ENCODE results near the gene SMIM22.

The SMIM22 gene

DNA sequence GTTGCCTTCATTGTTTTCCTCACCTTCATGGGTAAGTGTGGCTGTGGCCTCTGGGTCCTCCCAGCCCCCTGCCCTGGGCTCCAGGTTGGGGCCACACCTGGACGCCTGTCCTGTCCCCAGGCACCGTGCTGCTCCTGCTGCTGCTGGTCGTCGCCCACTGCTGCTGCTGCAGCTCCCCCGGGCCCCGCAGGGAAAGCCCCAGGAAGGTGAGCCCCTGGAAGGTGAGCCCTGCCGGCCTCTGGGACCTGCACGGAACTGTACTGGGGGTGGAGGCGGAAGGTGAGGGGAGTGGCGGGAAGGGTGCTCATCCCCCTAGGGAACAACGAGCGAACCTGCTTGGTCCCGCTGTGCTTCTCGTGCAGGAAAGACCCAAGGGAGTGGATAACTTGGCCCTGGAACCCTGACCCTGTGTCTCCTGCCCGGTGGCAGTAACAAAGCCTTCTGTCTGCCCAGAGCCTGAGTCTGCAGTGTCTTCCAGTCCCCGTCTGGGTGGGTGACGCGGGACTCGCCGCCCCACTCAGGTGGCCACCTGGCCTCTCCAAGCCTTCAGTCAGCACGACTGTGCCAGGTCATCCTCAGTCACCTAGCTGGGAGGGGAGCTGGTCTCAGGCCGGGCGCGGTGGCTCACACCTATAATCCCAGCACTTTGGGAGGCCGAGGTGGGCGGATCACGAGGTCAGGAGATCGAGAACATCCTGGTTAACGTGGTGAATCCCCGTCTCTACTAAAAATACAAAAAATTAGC lies 831 bp downstream of the SMIM22 start:
- no peak for DNase-seq (ENCODE audit: low spot score)

DNA sequence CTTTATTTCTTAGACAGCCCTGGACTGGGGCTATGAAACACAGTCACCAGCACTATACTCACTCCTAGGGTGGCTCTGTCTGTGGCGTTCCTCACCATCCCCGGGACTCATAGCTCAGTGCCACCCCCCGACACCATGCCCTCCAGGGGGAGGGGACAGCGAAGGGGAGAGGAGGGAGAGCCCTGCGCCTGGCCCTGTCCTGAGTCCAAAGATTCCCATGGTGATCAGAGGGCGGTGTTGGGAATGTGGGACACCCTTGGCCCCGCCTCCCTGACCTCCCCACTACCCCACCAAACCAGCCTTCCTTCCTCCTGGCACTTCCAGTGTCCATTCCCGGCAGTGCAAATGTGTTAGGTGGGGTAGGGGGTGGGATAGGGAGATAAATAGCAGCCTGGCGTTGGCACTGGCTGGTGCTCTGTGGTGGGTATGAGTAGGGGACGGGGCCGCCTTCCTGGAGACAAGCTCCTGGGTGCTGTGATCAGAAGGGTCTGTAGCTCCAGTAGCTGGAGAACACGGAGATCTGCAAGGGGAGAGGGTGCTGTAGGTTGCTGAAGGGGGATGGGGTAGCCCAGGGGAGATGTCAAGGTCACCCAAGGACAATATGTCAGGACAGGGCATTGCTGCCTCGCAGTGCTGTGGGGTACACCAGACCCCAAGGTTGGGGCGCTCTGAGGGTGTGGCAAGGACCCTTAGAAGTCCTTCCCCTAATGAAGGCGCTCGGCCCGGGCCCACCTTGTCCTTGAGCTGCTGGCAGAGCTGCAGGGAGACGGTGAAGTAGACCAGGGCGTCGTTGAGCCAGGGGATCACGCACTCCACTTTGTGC lies 2.0 kb downstream of the SMIM22 start:
- no peak for DNase-seq (ENCODE audit: low spot score)

DNA sequence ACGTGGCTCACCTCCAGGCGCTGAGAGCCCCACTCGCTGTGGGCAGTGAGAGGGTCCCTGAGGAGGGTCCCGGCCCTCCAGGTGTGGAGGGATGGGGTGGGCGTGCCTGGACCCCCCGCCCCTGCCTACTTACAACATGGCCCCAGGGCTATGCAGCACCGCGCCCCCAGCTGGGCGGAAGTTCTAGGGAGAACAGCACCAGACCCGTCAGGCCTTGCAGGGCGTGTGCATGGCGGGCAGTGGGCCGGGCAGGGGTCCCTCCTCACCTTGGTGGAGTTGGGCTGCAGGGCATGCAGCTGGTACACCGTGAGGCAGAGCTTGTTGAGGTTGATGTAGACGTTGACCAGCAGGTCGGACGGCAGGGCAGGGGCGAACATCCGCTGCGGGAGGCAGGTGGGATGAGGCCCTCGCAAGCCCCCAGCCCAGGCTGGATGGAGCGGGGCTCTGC lies 2.7 kb downstream of the SMIM22 start:
- no peak for DNase-seq (ENCODE audit: low spot score)

DNA sequence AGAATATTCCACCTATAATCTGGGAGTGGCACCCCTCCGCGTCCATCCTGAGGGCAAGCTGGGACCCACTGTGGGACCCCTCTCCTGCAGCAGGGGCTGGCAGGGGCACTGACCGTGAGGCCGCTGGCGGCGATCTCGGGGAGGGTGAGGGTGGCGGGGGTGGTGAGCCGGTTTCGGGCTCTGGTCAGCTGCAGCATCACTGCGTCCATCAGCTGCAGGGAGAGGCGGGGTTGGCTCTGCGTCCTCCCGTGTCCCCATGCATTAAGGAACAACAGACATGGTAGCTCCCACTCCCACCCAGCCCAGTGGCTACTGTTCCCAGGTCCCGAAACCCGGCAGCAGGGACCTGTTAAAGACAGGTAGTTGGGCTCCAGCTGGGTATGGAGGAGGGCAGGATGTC lies 3.3 kb downstream of the SMIM22 start:
- DNase-seq (ENCODE audit: low spot score), result no peak

DNA sequence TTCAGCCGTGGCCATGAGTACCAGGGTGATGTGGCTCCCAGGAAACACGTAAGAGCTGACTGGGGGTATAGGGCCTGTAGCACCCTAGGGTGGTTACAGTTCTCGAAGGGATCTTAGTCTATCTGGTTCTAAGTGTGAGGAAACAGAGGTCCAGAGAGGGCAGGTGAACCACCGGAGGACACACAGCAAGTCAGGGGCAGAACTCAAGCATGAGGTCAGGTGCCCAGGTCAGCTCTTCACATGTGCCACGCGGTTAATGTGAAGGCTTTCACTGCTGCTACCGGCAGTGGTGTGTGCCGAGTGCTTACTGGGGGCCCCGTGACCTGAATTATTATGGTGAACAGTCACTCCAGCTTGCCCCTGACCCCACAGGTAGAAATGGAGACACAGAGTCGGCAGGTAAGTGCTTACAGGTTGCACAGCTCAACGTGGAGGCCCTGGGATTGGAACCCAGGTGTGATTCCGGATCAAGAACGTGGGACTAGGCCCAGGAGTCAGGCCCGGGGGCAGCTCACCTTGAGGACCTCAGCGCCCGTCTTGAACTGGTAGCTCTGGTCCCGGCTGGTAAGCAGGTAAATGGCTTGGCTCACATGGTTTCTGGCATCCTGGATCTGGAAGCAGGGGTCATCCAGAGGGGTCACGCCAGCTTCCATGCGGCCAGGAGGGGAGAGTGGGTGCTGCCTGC lies 4.1 kb downstream of the SMIM22 start:
- DNase-seq (ENCODE audit: low spot score), result no peak

DNA sequence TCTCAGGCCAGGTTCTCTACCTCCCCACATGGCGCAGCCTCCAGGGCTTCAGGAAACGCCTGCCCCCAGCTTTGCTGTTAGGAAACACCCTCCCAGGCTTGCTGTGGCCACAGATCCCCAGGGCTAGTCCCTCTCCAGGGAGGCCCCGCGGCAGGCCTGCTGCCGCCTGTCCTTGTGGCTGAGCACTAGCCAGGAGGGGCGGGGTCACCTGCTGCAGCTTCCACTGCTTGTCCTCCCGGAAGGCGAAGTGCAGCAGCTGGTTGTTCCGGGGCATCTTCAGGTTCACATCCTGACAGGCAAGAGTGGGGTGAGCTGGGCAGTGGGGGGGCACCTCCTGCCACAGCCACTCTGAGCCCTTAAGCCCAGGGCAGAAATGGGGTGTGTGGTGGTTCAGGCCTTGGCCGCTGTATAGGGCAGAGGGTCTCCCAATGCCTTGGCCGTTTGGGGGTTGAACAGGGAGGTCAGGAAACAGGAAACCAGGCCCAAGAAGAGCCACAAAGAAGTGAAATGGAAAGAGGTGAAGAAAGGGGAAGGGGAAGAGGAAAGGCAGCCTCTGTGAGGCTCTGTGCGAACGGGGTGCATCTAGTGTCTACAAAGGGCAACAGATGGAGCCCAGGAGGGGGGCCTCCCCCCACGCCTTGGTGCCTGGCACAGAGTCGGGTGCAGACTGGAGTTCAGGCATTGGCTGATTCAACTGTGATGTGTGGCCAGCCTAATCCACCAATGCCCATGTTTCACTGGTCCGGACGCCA lies 5.3 kb downstream of the SMIM22 start:
- DNase-seq (ENCODE audit: low spot score), result peak; percentile 59

DNA sequence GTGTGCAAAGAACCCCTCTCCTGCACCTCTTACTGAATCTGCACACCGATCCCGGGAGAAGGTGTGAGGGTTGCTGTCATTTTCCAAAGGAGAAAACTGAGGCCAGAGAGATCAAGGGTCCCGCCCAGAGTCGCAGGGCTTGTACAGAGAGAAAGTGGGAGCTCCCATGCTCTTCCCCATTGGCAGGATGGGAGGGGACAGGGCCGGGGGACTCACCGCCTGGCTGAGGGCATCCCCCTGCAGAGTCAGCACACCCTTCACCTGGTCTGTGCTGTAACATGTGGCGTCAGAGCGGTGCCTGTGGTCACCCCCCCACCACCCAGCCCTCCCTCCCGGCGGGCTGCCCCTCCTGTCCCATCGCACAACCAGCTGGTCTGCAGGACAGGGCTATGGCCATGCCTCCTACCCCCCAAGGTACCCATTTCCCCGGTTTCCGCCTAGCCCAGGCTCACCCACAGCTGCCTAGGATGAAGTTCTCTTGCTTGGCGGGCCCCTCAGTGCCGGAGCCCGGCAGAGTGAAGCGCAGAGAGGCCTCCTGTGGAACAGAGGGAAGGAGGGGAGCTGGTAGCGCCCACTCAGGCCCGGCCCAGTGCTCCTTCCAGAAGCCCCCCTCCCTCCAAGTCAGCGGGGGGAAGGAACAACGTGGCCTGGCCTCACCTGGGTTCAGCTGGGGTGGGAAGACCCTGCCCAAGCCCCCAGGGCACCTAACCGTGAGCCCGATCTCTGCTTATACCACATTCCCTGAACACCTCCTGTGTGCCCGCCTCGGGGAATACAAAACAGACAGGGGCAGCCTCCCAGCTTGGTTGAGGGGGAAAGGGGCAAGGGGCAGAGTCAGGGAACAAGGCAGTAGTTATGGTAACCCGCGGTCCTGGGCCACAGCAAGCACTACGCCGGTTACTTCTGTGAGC lies 6.1 kb downstream of the SMIM22 start:
- DNase-seq (ENCODE audit: low spot score), result no peak

DNA sequence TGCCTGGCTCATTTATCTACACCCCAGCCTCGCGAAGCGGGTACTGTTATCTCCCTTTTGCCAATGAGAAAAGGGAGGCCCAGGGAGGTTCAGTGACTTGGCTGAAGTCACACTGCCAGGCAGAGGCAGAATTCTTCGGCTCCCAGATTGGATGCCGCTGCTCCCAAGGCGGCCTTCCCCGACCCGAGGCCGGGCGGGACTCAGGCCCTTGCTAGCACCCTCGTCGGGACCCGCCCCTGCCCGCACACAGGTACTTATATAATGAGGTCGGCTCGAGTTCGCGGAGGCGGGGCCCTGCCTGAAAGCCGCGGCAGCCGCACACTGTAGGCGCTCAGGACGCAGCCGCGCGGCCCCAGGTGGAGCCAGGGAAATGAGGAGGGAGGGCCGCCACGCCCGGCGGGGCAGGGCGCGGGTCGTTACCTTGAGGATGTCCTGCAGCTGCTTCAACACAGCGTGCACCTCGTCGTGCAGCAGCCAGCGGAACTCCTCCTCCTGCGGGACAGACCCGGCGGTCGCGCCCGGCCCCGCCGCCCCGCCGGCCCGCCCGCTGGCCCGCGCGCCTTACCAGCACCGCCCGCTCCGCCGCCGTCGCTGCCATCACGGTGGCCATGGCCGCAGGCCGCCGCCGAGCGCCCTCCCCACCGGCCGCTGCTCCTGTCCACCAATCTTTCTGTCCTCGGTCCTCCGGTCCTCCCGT lies 6.9 kb downstream of the SMIM22 start, which contains the start of gene ROGDI:
Gene ROGDI (minus strand): TSS at position 672 of the 697 bp plus-strand sequence. CDS start 62 bp downstream, at position 610.
- peak; percentile 67 for DNase-seq (ENCODE audit: low spot score)

DNA sequence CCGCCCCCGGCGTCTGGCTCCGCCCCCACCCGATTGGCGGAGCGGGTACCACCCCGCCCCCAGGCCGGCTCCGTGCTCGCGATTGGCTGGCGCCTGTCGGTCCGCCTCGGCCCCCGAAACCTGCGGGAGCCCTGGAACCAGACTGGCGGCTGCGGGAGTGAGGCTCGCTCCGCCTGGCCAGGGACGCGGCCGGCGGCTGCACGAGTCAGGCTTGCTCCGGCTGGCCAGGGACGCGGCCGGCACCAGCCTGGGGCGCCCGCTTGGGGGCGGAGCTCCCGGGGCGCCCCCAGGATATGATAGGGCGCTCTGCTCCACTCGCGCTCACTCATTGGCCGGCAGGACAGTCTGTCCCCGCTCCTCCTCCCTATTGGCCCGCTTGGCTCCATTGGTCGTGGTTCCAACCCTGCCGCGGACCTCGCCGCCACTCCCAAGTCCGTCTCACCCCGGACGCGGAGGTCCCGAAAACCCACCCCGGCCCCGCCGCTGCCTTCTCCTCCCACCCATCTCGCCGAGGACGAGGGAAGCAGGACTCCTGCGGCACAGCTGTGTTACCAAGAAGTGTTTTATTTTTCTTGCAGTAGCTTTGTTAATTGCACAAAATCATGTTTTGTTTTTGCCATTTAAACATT lies 7.6 kb downstream of the SMIM22 start:
- DNase-seq (ENCODE audit: low spot score), result peak; percentile 95

DNA sequence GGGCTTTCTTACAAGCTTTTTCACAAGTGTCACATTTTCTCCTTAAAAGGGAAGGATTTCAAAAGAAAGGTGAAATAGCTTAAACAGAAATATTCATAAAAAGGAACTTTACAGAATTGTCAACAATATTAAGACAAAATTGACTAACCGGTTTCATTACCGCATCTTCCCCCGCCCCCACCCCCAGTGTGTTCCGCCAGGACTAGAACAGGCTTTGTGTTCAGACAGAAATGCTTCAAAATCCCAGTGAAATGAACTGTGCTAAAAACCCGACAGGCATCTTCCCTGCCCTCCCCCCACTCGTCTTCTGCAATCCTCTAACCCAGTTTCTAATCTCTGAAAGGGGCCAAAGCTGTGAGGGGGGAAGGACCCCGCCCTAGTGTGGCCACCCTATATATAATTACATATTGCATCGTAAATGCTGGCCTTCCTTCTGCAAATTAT lies 8.3 kb downstream of the SMIM22 start:
- no peak for DNase-seq (ENCODE audit: low spot score)

DNA sequence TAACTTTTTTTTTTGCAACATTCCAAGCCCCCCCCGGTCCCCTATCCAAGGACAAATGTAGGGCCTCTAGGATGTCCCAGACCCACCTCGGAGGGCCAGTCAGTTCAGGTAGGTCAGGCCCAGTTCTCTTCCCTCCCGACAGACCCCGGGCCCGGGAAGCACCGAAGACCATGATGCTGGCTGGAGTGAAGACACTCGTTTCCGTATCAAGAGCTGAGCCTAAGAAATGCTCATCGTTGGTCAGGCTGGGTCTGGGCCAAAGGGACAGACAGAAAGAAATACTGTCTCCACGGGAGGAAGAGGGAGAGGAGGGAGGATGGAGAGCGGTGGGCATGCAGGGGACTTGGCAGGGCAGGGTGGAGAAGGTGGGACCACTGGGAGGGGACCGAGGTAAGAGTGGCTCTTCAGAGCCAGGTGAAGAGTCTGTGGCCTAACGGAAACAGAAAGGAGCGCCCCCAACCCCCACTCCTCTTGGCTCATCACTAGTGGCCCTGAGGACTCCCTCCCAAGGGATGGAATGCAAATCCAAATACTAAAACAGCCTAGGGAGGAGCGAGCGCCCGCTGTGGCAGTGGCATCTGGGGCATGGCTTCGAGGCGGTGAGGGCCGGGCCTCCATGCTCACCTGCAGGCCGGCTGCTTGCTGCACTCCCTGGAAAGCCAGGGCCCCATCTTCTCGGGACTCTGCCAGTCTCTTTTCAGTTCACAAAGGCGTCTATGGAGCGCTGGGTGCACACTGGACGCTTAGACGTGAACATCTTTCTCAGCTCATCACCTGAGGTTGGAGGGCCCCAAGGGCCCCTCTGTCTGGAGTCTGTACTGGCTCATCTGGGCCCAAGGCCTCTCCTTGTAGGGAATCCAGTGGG lies 9.0 kb downstream of the SMIM22 start:
- no peak for DNase-seq (ENCODE audit: low spot score)

DNA sequence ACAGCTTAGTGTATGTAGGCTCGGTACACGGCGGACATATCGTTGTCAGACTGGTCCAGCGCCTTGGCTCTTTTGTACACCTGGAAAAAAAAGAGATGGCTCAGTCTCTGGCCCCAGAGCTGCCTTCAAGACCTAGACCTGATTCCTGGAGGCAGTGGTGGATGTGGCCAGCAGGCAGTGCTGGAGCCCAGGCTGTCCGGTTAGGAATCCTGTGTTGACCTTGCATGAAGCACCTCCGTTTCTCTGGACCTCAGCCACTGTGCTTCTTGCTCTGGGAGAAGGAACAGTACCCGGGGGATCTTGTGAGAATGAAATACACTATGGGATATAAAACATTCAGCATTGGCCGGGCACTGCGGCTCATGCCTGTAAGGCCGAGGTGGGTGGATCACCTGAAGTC lies 10.1 kb downstream of the SMIM22 start:
- DNase-seq (ENCODE audit: low spot score), result no peak

DNA sequence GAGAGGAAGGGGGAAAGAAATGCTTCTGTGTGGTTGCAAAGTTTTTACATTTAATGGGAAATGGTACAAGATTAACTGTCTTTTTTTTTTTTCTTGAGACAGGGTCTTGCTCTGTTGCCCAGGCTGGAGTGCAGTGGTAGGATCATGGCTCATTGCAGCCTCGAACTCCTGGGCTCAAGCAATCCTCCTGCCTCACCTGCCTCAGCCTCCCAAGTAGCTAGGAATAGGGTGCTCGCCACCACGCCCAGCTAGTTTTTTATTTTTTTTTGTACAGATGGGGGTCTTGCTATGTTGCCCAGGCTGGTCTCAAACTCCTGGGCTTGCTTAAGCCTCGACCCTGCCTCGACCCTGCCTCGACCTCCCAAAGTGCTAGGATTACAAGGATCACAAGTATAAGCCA lies 11.1 kb downstream of the SMIM22 start:
- no peak for DNase-seq (ENCODE audit: low spot score)

DNA sequence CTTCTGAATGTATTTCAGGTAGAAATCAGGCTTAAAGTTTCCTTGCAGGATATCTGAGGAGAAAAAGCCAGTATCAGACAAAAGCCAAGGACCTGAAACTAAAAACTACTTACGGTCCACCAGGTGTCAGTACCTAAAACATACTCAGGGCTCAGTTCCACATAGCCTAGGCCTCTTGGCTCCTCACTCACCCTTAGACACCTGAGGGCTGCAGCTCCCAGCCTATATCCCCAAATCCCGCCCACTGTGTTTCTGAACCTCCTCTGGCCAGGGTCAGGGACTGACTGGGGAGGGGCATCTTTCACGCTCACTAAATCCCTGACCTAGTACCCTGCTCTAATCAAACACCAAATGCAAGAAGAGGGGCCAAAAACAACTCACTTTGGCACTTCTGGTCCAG lies 16.1 kb downstream of the SMIM22 start:
- DNase-seq (ENCODE audit: low spot score), result no peak

DNA sequence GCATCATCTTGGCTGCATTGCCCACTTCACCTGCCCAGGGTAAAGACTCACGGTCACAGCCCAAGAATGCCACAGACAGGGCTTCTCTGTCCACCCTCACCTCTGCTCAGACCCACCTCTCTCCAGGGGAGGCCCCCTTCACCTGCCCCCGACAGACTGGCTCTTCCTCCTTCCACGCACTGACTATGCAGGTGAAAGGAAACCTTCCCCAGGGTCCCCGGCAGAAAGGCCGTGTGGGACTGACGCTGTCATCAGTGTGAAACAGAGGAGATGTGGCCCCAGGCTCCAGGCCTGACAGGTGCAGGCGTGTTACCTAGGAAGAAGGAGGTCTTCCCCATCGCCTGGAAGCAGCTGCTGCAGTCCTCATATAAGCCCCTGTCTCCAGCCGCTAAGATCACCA lies 16.6 kb downstream of the SMIM22 start:
- no peak for DNase-seq (ENCODE audit: low spot score)

DNA sequence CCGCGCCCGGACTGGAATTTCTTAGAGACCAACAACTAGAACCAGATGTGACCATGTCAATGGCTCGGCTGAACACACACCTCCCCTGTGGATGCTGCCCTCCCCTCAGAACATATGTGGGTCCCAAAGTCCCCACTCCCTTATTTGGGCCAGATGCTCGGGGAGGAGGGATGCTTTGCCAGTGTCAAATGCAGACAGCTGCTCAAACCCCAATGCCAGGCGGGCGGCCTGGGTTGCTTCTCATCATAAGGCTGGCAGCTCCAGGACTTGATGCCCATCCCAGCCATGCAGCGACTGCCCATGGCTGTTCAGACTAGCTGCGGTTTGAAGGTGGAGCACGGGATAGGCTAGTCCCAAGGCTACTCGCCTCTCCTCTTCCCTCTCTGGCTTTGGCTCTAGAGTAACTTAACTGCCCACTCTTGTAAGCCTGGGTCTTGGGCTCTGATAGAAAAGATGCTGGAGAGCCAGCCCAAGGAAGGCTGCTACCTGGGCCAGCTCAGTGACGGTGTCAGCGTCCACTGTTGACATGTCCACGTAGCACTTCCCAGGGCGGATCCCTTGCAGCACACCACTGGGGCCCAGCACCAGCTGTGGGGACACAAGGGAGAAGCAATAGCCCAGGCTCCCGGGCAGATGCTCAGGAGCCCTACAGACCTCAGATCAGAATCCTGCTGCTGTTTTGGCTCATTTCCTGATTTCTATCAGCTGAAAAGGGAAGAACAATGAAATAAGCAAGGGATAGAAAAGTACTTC lies 18.3 kb downstream of the SMIM22 start:
- no peak for DNase-seq (ENCODE audit: low spot score)

DNA sequence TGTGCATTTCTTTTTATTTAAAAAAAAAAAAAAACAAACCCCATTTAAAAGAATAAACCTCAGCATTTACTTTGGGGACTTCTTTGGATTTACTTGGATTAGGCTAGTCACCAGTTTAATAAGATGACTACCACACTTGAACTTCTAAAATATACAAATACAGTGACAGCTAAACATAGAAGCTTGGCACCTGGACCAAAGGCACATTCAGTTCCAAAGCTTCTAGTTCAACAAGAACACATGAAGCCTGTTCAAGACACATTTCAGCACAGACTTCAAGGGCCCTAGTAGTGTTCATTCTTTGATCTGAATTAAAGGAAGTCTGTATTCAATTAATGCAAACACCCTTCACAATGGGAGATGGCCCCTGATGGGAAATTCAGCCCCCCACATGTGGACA lies 18.9 kb downstream of the SMIM22 start:
- no peak for DNase-seq (ENCODE audit: low spot score)

All from SK-N-DZ (cell line).